ENCODE results near the gene ALDH6A1. TPM values are rescaled to one million over a fixed set of nuclear protein-coding genes. Genes with fewer than 3 reads are reported as not detected.

ALDH6A1 gene
- polyA plus RNA-seq, 3 donors, result 11.8 to 47.7 (median 25.9) TPM

DNA sequence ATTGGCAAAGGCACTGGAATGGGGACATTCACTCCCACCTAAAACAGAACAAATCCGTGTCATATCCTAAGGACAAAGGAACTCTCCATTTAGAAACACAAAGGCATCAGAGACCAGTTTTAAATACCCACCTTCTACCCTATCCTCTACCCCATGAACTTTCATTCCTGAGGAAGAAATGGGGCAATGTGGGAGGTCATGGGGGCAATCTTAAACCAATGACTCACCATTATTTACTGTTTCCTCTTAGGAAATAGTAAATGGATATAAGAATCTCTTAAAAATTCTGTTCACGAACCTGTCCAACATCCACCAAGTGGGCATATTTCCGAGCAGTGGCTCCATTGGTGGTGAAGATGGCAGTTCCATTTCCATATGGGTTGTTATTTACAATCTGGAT is 19.4 kb downstream of the ALDH6A1 start:
- H3K27ac ChIP-seq (ENCODE audit: low read depth, low read length), result no peak overlapping the region
- 80 to 95% (median 88%) methylated on average over 3 of the region's 3 CpGs for WGBS, 3 donors

DNA sequence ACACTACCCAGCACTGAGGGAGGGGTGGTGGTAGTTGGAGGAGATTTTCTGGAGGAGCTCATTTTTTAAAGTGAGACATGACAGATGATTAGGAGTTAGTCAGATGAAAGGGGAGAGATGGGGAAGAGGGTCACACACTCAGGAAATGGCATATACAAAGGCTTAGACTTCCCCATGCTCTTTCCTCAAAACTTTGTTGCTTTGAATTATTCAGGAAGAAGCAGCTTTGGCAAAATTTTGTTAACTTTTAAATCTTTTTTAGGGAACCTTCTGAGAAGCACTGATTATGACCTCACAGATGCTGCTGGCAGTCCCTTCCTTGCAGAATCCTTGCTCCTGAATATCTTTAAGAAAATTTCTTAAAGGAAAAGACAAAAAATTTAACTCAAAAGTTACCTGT is 19.8 kb downstream of the ALDH6A1 start:
- H3K27ac ChIP-seq (ENCODE audit: low read depth, low read length), result no peak overlapping the region

DNA sequence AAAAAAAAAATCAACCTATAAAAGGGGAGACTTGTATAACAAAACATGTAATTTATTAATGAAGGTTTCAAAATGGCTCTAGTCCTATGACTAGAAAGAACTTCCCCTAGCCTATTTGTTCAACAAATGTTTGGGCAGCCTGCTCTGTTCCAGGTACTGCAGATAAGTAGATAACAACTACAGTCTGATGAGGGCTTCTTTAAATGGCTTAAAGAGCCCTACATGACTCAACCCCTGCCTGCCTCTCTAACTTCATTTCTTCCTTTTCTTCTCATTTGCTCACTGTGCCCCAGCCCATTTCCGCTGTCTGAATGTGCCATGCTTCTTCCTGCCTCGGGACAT is 21.5 kb downstream of the ALDH6A1 start:
- WGBS, 3 donors, result 78 to 84% (median 81%) methylated on average over 2 of the region's 2 CpGs
- no peak overlapping the region for H3K27ac ChIP-seq (ENCODE audit: low read depth, low read length)

DNA sequence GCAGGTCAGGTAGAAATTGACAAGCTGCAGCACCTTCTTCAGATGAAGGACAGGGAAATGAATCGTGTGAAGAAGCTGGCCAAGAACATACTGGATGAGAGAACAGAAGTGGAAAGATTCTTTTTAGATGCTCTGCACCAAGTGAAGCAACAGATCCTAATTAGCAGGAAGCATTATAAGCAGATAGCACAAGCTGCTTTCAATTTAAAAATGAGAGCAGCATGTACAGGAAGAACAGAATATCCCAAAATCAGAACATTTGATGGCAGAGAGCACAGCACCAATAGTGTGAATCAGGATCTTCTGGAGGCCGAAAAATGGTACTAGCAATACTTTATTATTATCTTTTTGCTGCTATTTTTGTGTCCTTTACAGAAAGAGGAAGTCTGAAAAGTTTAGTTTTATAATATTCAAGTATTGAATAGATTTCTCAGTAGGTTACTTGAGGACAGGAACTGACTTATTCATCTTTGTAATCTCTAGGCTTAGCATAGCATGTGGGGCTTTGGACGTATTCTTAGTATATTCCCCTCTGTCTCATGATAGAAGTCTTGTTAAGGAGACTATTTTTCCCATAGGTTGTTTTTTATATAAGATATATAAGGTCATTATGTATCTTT is 34.3 kb downstream of the ALDH6A1 start:
- 60 to 81% (median 67%) methylated on average over 3 of the region's 3 CpGs for WGBS, 3 donors

DNA sequence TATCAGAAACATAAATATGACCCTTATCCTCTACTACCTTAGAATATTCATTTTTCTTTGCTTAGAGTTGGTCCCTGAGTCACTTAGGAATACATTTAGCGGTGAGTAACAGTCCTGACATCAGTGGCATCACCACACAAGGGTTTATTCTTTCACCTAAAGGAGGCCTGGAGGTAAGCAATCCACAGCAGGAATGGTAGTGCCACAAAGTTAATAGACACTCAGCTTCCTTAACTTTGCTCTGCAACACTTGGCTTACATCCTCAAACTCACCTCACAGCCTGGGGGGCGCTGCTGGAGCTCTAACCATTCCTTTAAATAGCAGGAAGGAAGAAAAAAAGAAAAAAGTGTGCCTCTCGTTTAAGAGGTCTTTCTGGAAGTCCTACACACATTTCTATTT is 36.0 kb downstream of the ALDH6A1 start:
- 54 to 70% (median 60%) methylated on average over 3 of the region's 3 CpGs for WGBS, 3 donors
- H3K27ac ChIP-seq (ENCODE audit: low read depth, low read length), result no peak overlapping the region

More for the DNA sequence above, 34.3 kb downstream of the ALDH6A1 start:
- no peak overlapping the region for H3K27ac ChIP-seq (ENCODE audit: low read depth, low read length)

DNA sequence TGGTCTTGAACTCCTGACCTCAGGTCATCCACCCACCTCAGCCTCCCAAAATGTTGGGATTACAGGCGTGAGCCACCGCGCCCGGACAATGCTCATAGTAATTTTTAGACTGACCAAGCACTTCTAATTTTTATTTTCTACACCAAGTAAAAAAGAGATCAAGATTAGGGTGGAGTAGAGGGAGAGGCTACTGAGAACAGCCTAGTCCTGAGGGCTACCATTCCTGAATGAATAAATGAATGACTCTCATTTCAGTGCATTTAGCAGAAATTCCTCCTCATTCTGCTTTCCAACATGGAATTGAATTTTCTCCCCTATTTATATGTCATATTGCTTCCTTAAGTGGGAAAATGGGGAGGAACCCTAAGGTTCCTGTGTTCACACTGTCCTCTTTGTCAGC is 38.7 kb downstream of the ALDH6A1 start:
- no peak overlapping the region for H3K27ac ChIP-seq (ENCODE audit: low read depth, low read length)
- WGBS, 3 donors, result 97 to 99% (median 98%) methylated on average over 4 of the region's 4 CpGs

DNA sequence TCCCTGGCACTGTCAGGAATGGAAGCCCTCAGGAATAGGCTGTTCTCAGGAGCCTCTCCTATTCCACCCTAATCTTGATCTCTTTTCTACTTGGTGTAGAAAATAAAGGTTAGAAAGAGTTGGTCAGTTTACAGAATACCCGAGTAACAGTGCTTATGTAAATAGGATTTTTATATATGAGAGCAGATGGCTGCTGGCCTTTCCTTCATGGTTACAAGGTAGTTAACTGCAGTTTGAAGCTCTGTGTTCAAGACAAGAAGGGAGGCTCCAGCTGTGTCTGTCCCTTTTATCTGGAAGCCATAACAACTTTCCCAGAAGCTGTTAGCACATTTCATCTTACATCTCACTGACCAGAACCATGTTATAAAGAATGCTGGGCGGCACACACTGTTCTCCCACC is 42.0 kb downstream of the ALDH6A1 start:
- 68 to 83% (median 77%) methylated on average over 2 of the region's 2 CpGs for WGBS, 3 donors
- H3K27ac ChIP-seq (ENCODE audit: low read depth, low read length), result no peak overlapping the region

DNA sequence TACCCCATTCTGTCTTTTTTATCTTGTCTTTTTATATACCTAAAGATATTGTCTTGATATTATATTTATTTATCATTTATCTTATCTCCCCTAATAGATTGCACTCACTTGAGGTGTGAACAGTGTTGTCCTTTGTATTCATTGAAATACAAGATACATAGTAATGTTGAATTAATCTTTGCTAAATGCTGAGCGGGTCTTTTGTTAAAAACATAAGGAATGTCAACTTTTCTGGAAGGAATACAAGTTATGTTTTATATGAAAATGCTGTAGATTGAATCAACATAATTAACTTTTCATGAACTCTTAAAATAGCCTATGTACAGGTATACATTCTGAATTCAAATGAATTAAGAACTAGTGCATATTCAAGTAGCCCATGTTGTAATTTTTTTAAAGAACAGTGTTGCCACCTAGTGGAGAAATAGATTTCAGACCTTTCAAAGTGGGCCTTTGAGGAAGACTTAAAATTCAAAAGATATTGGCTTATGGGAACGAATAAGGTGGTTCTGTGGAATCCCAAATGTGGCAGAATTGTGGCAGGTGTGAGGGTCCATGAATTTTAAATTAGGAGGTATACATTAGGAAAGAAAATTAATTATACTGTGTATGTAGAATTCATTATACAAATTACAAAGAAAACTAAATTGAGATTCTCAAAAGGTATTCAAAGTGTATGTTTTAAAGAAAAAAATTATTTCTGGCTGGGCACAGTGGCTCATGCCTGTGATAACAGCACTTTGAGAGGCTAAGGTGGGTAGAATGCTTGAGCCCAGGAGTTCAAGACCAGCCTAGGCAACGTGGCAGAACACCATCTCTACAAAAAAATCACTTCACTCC is 46.0 kb downstream of the ALDH6A1 start:
- WGBS, 3 donors, result 65 to 69% (median 66%) methylated on average over 3 of the region's 3 CpGs
- H3K27ac ChIP-seq (ENCODE audit: low read depth, low read length), result no peak overlapping the region

DNA sequence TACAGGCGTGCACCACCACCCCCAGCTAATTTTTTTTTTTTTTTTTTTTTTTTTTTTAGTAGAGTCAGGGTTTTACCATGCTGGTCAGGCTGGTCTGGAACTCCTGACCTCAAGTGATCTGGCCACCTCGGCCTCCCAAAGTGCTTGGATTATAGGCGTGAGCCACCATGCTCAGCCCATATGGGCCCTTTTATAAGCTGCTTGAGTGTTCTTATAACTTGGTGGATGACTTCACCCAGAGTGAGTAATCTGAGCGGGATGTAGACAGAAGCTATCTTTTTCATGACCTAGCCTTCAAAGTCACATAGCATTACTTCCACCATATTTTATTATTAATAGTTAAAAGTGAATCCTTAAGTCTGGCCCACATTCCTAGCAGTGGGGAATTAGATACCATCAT is 48.7 kb downstream of the ALDH6A1 start:
- H3K27ac ChIP-seq (ENCODE audit: low read depth, low read length), result no peak overlapping the region
- WGBS, 3 donors, result 92 to 98% (median 97%) methylated on average over 4 of the region's 4 CpGs

DNA sequence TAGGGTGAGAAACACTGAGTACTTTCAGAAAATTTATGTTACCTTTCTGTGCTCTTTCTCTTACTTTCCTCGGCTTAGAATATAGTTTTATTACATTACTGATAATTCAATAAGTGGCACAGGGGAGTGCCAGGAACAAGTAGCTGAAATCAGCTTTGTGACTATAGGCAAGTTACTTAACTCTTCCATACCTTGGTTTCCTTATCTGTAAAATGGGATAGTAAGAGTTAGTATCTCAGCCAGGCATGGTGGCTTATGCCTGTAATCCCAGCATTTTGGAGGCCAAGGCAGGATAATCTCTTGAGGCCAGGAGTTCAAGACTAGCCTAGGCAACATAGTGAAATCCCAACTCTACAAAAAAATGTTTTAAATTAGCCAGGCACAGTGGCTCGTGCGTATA is 49.7 kb downstream of the ALDH6A1 start:
- no peak overlapping the region for H3K27ac ChIP-seq (ENCODE audit: low read depth, low read length)
- 87 to 92% (median 91%) methylated on average over 3 of the region's 3 CpGs for WGBS, 3 donors

DNA sequence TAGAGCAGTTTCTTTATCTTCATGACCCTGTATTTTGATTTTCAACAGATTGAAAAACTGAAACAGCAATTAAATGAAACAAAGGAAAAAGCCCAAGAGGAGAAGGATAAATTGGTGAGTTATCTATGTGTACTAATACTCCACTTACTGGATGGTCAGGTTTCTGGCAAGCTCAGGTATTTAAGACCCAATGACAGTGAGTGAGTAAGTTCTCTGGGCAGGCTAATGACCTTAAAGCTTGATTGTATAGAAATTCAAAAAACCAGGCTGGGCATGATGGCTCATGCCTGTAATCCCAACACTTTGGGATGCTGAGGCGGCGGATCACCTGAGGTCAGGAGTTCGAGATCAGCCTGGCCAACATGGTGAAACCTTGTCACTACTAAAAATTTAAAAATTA is 55.1 kb downstream of the ALDH6A1 start:
- 94 to 97% (median 97%) methylated on average over 3 of the region's 3 CpGs for WGBS, 3 donors
- H3K27ac ChIP-seq (ENCODE audit: low read depth, low read length), result no peak overlapping the region

DNA sequence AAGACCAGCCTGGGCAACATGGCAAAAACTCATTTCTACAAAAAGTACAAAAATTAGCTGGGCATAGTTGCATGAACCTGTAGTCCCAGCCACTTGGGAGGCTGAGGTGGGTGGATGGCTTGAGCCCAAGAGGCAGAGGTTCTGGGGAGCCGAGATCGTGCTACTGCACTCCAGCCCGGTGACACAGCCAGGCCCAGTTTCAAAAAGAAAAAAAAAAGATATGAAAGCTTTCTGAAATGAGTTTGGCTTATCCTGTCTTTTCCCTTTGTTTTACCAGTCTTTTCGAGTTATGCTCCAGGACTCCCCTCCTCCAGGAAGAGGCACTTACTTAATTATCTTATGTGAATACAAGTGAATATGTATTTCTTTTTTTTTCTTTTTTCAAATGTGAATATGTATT is 61.9 kb downstream of the ALDH6A1 start:
- no peak overlapping the region for H3K27ac ChIP-seq (ENCODE audit: low read depth, low read length)
- WGBS, 3 donors, result 84 to 91% (median 91%) methylated on average over 4 of the region's 4 CpGs

DNA sequence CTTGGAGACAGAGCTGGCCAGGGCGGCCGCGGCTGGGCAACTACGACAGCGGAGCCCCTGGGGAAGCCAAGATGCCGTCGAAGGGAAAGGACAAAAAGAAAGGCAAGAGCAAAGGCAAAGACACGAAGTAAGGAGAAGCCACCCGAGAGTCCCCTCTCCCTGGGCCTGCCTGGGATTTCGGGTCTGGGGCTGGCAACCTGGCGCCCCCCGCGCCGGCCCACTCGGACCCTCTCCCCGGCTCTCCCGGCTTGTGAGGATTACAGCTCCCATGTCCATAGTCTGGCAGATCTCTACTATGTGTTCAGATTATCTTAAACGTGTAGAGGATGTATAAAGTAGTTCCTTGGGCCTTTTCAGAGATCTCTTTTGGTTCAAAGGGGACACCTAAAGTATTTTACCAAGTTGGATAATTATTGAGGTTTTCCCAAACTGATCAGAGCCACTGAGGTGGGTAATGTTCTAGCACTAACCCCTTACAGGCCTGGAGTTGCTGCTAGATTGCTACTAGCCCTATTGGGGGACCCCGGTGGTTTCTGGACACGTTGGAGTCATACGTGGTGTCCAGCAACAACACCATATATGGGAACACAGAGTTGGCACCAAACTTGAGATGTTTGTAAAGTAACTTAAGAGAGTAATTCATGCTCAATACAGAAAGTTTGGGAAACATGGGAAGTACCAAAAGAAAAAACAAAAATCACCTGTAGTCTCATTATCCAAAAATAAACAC is 64.7 kb downstream of the ALDH6A1 start:
- 2 to 6% (median 3%) methylated on average over 21 of the region's 21 CpGs for WGBS, 3 donors
- H3K27ac ChIP-seq (ENCODE audit: low read depth, low read length), result no peak overlapping the region

DNA sequence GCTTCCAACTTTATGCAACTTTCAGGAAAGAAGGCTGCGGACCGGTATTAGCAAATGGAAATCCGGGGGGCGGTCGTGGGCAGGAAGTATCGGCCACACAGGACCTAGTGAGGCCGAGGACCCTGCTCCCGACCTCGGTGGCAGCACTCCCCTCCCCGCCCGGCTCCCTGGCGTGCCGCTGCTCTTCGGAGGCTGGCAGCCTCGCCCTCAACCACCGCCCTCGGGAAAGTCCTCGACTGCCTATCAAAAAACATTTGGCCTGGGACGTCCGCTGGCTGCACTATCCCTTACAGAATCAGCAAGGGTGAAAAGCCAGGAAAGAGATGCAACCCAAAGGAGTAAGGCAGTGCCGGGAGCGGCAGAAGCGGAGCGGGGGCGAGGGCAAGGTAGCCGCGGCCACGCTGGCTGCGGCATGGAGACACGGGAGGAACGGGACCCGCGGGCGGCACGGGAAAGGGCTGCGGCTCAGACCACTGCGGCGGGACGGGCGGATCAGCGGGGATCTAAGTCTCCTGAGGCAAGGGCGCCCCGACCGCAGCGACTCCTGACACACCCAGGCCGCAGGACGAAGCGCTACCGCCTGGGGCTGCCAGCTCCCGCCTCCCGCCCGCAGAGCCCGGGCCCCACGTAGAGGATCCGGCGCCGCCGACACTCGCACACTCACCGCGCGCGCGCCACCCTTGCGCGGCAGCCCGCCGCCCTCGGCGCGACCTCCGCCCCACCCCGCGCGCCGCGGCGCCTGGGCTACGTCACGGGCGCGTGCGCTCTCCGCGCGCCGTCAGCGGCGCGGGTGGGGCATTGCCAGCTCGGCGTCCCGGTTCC is 65.5 kb downstream of the ALDH6A1 start, which contains the start of the genes BBOF1 and ENTPD5:
Gene BBOF1, plus strand, starts transcription at position 764 of the 822 bp plus-strand sequence. CDS start 130 bp downstream, outside the sequence.
Gene ENTPD5, minus strand, starts transcription at position 703 of the 822 bp plus-strand sequence. CDS start 31,186 bp downstream, outside the sequence.
- peak within 1 kb of the TSS; percentile 94 for H3K27ac ChIP-seq (ENCODE audit: low read depth, low read length)
- WGBS, 3 donors, result 0 to 1% (median 1%) methylated on average over 68 to 93 of the region's 93 CpGs

DNA sequence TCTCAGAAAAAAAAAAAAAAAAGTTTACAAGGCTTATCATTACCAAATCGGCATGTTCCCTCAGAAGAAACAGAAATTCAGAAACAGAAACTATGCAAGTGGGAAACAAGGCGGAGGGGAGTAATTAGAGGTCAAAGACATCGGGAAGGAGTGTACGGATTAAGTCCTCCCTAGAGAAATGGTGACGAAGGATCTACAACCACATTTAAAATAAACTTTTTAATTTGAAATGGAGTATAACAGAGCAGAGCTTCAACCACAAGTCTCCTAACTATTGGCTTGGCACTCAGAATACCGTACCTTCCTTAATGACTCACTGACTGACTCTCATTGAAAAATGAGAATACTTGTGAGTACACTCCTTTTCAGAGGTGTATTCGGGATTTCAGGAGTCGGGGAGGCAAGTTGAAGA is 66.1 kb downstream of the ALDH6A1 start:
- H3K27ac ChIP-seq (ENCODE audit: low read depth, low read length), result peak overlapping the region; percentile 94
- 0 to 4% (median 2%) methylated on average over 8 of the region's 8 CpGs for WGBS, 3 donors

DNA sequence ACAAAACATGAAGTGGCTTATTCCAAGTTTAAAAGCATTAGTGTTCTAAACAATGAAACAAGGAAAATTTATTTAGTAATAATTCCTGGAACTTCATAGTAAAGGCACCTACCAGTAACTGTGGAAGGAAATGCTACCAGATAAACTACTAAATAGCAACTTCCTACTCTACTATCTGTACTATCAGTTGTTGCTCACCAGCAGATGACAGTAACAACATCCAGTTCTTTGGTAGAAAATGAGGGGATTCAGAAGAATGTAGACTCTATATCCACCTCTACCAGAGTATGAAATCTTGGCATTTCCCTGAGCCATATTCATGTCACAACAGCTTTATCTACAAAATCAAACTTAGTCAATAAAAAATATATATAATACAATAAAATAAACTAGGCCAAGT is 68.3 kb downstream of the ALDH6A1 start:
- no peak overlapping the region for H3K27ac ChIP-seq (ENCODE audit: low read depth, low read length)

DNA sequence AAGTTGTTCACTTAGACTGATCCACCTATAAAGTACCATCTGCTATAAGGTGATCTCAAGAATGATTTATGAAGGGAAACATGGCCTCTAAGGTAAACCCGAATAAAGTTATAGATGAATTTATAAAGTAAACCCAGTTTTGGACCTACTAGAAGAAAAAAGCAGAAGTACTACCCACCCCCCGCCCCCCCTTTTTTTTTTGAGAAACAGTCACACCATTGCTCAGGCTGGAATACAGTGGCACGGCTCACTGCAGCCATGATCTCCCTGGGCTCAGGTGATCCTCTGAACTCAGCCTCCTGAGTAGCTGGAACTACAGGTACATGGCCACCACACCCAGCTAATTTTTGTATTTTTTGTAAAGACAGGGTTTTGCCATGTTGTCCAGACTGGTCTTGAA is 69.1 kb downstream of the ALDH6A1 start:
- 60 to 90% (median 60%) methylated on average over 3 of the region's 3 CpGs for WGBS, 3 donors
- H3K27ac ChIP-seq (ENCODE audit: low read depth, low read length), result no peak overlapping the region

DNA sequence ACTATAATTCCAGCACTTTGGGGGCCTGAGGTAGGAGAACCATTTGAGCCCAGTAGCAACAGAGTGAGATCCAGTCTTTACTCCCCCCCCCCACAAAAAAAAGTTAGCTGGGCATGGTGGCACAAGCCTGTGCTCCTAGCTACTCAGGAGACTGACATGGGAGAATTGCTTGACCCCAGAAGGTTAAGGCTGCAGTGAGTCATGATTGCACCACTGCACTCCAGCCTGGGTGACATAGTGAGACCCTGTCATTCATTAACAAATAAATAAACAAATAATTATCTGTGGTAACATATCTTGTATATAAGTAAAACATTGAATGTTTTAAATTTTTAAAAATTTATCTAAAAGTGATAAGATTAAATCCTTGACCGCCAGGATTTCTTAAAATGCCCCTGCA is 70.0 kb downstream of the ALDH6A1 start:
- WGBS, 3 donors, result 63 to 96% (median 85%) methylated on average over 1 of the region's 1 CpG
- no peak overlapping the region for H3K27ac ChIP-seq (ENCODE audit: low read depth, low read length)
